GM18951 (cell line): ENCODE measurements around the gene JMY.

Source experiments
- POLR2A ChIP-seq: IDR thresholded peaks from 4 replicates; pipeline ENCODE4 v1.6.1; 2011; ENCODE audit warnings: mild to moderate bottlenecking; ENCODE audit not compliant: insufficient read length, insufficient read depth; ENCODE audit errors: extremely low read depth
- in situ Hi-C: fragments of 300-500 bp; cut with MboI; formaldehyde crosslinking; loops from one replicate; pipeline ENCODE4 v1.12.0; 2022; ENCODE audit warnings: low sequenced_read_pairs, mixed read lengths, inconsistent platforms; ENCODE audit not compliant: unreplicated experiment

The JMY gene

DNA sequence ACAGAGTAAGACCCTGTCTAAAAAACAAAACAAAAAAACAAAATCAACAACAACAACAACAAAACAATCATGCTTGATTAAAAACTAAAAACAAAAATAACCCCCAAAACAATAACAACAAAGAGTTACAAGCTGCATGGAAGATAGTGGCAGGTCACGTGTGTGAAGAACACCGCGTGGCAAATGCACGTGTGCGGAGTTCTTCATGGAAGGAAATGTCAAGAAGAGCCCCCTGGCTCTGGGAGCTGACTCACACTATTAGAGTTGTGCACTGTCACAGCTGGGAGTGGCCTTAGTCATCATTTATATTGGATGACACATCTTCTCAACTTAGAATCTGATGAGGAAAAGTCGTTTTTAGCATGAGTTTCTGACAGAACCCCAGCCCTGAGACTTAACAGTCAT, 110.5 kb downstream of the JMY start:
- in situ Hi-C loops = no loop called here
- no peak for TF ChIP-seq POLR2A

DNA sequence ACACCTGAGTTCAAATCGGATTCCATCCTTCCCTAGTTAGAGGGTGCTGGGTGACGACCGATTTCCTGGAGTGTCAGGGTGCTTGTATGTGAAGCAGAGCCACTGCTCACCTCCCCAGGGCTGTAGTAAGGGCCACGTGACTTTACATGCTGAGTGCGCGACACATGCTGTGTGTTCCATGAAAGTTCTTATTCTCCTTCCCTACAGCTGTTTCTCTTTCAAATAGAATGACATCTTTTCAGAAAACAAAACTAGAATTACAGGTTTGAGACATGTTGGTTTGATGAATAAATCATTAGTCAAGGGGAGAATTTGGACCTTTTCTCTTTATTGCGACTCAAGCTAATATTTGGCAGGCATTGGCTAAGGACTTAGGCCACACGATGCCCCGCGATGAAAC, 113.1 kb downstream of the JMY start:
- in situ Hi-C loops = no loop called here
- TF ChIP-seq POLR2A = no peak

DNA sequence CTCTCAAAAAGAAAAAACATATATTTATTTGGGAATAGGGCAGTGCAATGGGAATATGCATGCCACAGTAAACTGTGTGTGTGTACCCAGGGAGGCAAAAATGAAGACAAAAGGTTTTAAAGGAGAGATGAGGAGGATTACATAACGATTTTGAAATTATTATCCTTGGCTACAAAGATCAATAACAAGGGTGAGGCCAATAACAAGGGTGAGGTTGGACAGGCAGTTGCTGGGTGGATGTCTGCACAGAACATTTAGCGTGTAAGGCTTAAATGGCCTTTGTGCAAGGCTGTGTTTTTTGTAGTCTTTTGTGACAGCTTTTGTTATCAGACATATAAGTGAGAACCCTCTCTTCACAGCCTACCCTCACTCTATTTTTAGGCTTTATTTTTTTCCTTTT, 114.0 kb downstream of the JMY start:
- in situ Hi-C loops = no loop called here
- TF ChIP-seq POLR2A = no peak

DNA sequence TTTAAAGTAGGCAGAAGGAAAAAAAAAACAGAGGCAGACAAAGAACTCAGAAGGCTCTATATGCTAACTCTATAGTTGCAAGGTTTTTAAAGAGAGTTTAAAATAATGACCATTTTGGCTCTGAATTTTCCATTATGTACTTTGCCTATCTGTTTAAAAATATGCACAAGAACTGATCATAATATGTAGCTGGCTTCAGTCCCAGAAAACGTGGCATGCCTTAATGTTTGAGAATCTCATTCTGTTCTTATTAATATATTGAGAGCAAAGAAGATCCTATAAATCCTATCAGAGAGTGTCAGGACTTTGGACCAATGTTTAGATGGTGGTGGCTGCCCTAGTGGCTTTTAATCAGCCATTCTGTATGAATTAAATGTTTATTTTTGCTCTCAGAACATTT, 121.5 kb downstream of the JMY start:
- TF ChIP-seq POLR2A = no peak
- in situ Hi-C loops = no loop called here
